IPS-15b (cell line): Measurements from ENCODE around the gene TIMP3.

Experiments
- H3K27me3 ChIP-seq: one replicate; pipeline ENCODE4 v1.6.1; 2013; ENCODE audit warnings: low read length; ENCODE audit not compliant: control insufficient read depth, insufficient read depth
- H3K36me3 ChIP-seq: one replicate; pipeline ENCODE4 v1.6.1; 2013; ENCODE audit warnings: low read length; ENCODE audit not compliant: control insufficient read depth, insufficient read depth
- H3K4me1 ChIP-seq: one replicate; pipeline ENCODE4 v1.6.1; 2013; ENCODE audit warnings: mild to moderate bottlenecking, low read length; ENCODE audit not compliant: control insufficient read depth, insufficient read depth
- H3K4me3 ChIP-seq: one replicate; pipeline ENCODE4 v1.5.1; 2013; ENCODE audit warnings: low read depth, low read length
- H3K9ac ChIP-seq: one replicate; pipeline ENCODE4 v1.6.1; 2013; ENCODE audit warnings: low read depth, mild to moderate bottlenecking, low read length
- H3K9me3 ChIP-seq: one replicate; pipeline ENCODE4 v1.6.1; 2013; ENCODE audit warnings: mild to moderate bottlenecking, low read length; ENCODE audit not compliant: control insufficient read depth, insufficient read depth

Gene TIMP3

GRCh38 chr22:32880061-32880460 is 78.6 kb downstream of the TIMP3 start:
- no peak overlapping the region for H3K4me3 ChIP-seq
- H3K9ac ChIP-seq: no peak overlapping the region
- no peaks in the 10 kb centered on the region for H3K36me3 ChIP-seq
- H3K27me3 ChIP-seq: no peaks in the 10 kb centered on the region
- H3K9me3 ChIP-seq: no peaks in the 10 kb centered on the region
- no peaks in the 10 kb centered on the region for H3K4me1 ChIP-seq

- no peaks in the 10 kb centered on the region for H3K4me1 ChIP-seq
- no peaks in the 10 kb centered on the region for H3K27me3 ChIP-seq
- no peak overlapping the region for H3K9ac ChIP-seq
- H3K9me3 ChIP-seq: no peaks in the 10 kb centered on the region
- no peak overlapping the region for H3K4me3 ChIP-seq
- H3K36me3 ChIP-seq: no peaks in the 10 kb centered on the region
Measured at GRCh38 chr22:32880505-32880892, 79.0 kb downstream of the TIMP3 start.

- Histone ChIP-seq H3K27me3 (no peaks in the 10 kb centered on the region), H3K4me1 (no peaks in the 10 kb centered on the region), H3K9ac (no peak overlapping the region), H3K9me3 (no peaks in the 10 kb centered on the region), H3K4me3 (no peak overlapping the region), H3K36me3 (no peaks in the 10 kb centered on the region)
Measured at GRCh38 chr22:32880893-32881596, 79.5 kb downstream of the TIMP3 start.

- H3K4me3 ChIP-seq: no peak overlapping the region
- no peaks in the 10 kb centered on the region for H3K4me1 ChIP-seq
- no peaks in the 10 kb centered on the region for H3K27me3 ChIP-seq
- H3K9ac ChIP-seq: no peak overlapping the region
- no peaks in the 10 kb centered on the region for H3K36me3 ChIP-seq
- no peaks in the 10 kb centered on the region for H3K9me3 ChIP-seq
Measured at GRCh38 chr22:32882360-32882755, 80.9 kb downstream of the TIMP3 start.

GRCh38 chr22:32882774-32883530 is 81.4 kb downstream of the TIMP3 start:
- Histone ChIP-seq H3K27me3 (no peaks in the 10 kb centered on the region), H3K9me3 (no peaks in the 10 kb centered on the region)

GRCh38 chr22:32887324-32887980 is 85.9 kb downstream of the TIMP3 start:
- H3K4me1 ChIP-seq: no peaks in the 10 kb centered on the region
- no peaks in the 10 kb centered on the region for H3K9me3 ChIP-seq
- H3K9ac ChIP-seq: no peak overlapping the region
- H3K4me3 ChIP-seq: no peak overlapping the region
- no peaks in the 10 kb centered on the region for H3K27me3 ChIP-seq
- H3K36me3 ChIP-seq: no peaks in the 10 kb centered on the region

More at GRCh38 chr22:32882774-32883530, 81.4 kb downstream of the TIMP3 start:
- H3K9ac ChIP-seq: no peak overlapping the region
- no peaks in the 10 kb centered on the region for H3K36me3 ChIP-seq
- no peak overlapping the region for H3K4me3 ChIP-seq
- H3K4me1 ChIP-seq: no peaks in the 10 kb centered on the region

- Histone ChIP-seq H3K36me3 (no peaks in the 10 kb centered on the region), H3K4me1 (no peaks in the 10 kb centered on the region), H3K9me3 (no peaks in the 10 kb centered on the region), H3K27me3 (no peaks in the 10 kb centered on the region), H3K9ac (no peak overlapping the region), H3K4me3 (no peak overlapping the region)
Measured at GRCh38 chr22:32888976-32889375, 87.5 kb downstream of the TIMP3 start.

- H3K4me1 ChIP-seq: no peaks in the 10 kb centered on the region
- no peak overlapping the region for H3K9ac ChIP-seq
- H3K4me3 ChIP-seq: no peak overlapping the region
- H3K9me3 ChIP-seq: no peaks in the 10 kb centered on the region
- H3K36me3 ChIP-seq: no peaks in the 10 kb centered on the region
- no peaks in the 10 kb centered on the region for H3K27me3 ChIP-seq
Measured at GRCh38 chr22:32896891-32897290, 95.4 kb downstream of the TIMP3 start.

GRCh38 chr22:32897400-32897799 is 95.9 kb downstream of the TIMP3 start:
- Histone ChIP-seq H3K9ac (no peak overlapping the region), H3K27me3 (no peaks in the 10 kb centered on the region), H3K9me3 (no peaks in the 10 kb centered on the region), H3K4me3 (no peak overlapping the region), H3K4me1 (no peaks in the 10 kb centered on the region), H3K36me3 (no peaks in the 10 kb centered on the region)

GRCh38 chr22:32900886-32901635 is 99.6 kb downstream of the TIMP3 start:
- H3K4me3 ChIP-seq: no peak overlapping the region
- no peaks in the 10 kb centered on the region for H3K36me3 ChIP-seq
- no peaks in the 10 kb centered on the region for H3K9me3 ChIP-seq
- no peaks in the 10 kb centered on the region for H3K27me3 ChIP-seq
- no peaks in the 10 kb centered on the region for H3K4me1 ChIP-seq
- H3K9ac ChIP-seq: no peak overlapping the region

- Histone ChIP-seq H3K27me3 (no peaks in the 10 kb centered on the region), H3K4me3 (no peak overlapping the region), H3K9me3 (no peaks in the 10 kb centered on the region), H3K4me1 (no peaks in the 10 kb centered on the region), H3K36me3 (no peaks in the 10 kb centered on the region), H3K9ac (no peak overlapping the region)
Measured at GRCh38 chr22:32901925-32902324, 100.4 kb downstream of the TIMP3 start.
